DND-41 (cell line): Measurements from ENCODE around the gene SYNE1.
"Not testable (repeated sequence)": the region's sequence is repeated elsewhere in the genome, so short reads cannot be mapped to it uniquely, and the experiment has no call there.

ENCODE experiments used
- ATAC-seq: fragments of 200-7000 bp; cut with Tn5 transposase; 3 replicates; pipeline ENCODE4 v1.9.1; 2021; ENCODE audit warnings: low read depth; ENCODE audit not compliant: insufficient read depth
- DNase-seq: peaks from one replicate; pipeline ENCODE4 v3.0.0-alpha.2; 2020
- H2AFZ ChIP-seq: 2 replicates; pipeline ENCODE4 v1.6.0; 2012; ENCODE audit warnings: low read depth, low read length
- H3K27ac ChIP-seq: 2 replicates; pipeline ENCODE4 v1.5.1; 2012; ENCODE audit warnings: low read length, inconsistent platforms
- H3K27me3 ChIP-seq: fragments of 200-600 bp; sonication (generic); 2 replicates; pipeline ENCODE4 v1.6.0; 2012; ENCODE audit warnings: low read length, mild to moderate bottlenecking, inconsistent platforms; ENCODE audit not compliant: insufficient read depth, poor library complexity
- H3K36me3 ChIP-seq: 2 replicates; pipeline ENCODE4 v1.5.1; 2012; ENCODE audit warnings: low read length, inconsistent platforms; ENCODE audit not compliant: insufficient read depth
- H3K4me1 ChIP-seq: 2 replicates; pipeline ENCODE4 v1.5.1; 2012; ENCODE audit warnings: mild to moderate bottlenecking, low read length; ENCODE audit not compliant: insufficient read depth
- H3K4me2 ChIP-seq: 2 replicates; pipeline ENCODE4 v1.6.0; 2012; ENCODE audit warnings: mild to moderate bottlenecking, moderate library complexity, low read length, inconsistent platforms; ENCODE audit not compliant: insufficient read depth
- H3K4me3 ChIP-seq, 2 experiments: fragments of 200-600 bp in 1 of 2; shearing (Covaris generic) in 1 of 2; 2 replicates each; pipeline ENCODE4 v1.5.1; 2012 to 2016; ENCODE audit warnings: inconsistent platforms in 2 of 2, low read length in 2 of 2, mild to moderate bottlenecking in 2 of 2, low read depth in 1 of 2, moderate library complexity in 1 of 2
- H3K79me2 ChIP-seq: 2 replicates; pipeline ENCODE4 v1.6.0; 2012; ENCODE audit warnings: low read length, inconsistent platforms; ENCODE audit not compliant: insufficient read depth
- H3K9ac ChIP-seq: 2 replicates; pipeline ENCODE4 v1.6.0; 2012; ENCODE audit warnings: low read depth, mild to moderate bottlenecking, inconsistent platforms, low read length, moderate library complexity
- H3K9me3 ChIP-seq: 2 replicates; pipeline ENCODE4 v1.5.1; 2012; ENCODE audit warnings: low read length, moderate library complexity, mild to moderate bottlenecking, inconsistent platforms; ENCODE audit not compliant: insufficient read depth, severe bottlenecking
- H4K20me1 ChIP-seq: 2 replicates; pipeline ENCODE4 v1.6.0; 2012; ENCODE audit warnings: low read length; ENCODE audit not compliant: insufficient read depth
- CTCF ChIP-seq: IDR thresholded peaks from 2 replicates; pipeline ENCODE4 v1.5.1; 2012; ENCODE audit warnings: borderline replicate concordance, low read length, moderate library complexity, mild to moderate bottlenecking; ENCODE audit not compliant: poor library complexity, severe bottlenecking; ENCODE audit errors: extremely low read depth
- EZH2 ChIP-seq: IDR thresholded peaks from 3 replicates; pipeline ENCODE4 v1.6.1; 2012; ENCODE audit warnings: borderline replicate concordance, low read depth, mild to moderate bottlenecking, moderate library complexity, low read length, inconsistent platforms; ENCODE audit not compliant: severe bottlenecking

The SYNE1 gene

GRCh38 chr6:152631376-152631775 lies 5.8 kb downstream of the SYNE1 start:
- no peaks in the 10 kb centered on the region for H3K79me2 ChIP-seq

GRCh38 chr6:152630832-152631231 lies 6.3 kb downstream of the SYNE1 start:
- H3K79me2 ChIP-seq = no peaks in the 10 kb centered on the region
- TF ChIP-seq EZH2 (no peak), CTCF (no peak)
- no peak overlapping the region for H3K27ac ChIP-seq
- H4K20me1 ChIP-seq = no peaks in the 10 kb centered on the region
- DNase-seq = no peak
- no peaks in the 10 kb centered on the region for H3K9me3 ChIP-seq
- H3K9ac ChIP-seq = no peak overlapping the region
- no peak for ATAC-seq
- H3K4me2 ChIP-seq = no peak overlapping the region
- no peaks in the 10 kb centered on the region for H3K4me1 ChIP-seq
- H3K4me3 ChIP-seq = no peak overlapping the region
- no peak overlapping the region for H2AFZ ChIP-seq
- H3K27me3 ChIP-seq = no peaks in the 10 kb centered on the region
- no peaks in the 10 kb centered on the region for H3K36me3 ChIP-seq

More at GRCh38 chr6:152631376-152631775, 5.8 kb downstream of the SYNE1 start:
- Histone ChIP-seq H3K4me2 (no peak overlapping the region), H3K9me3 (no peaks in the 10 kb centered on the region), H3K9ac (no peak overlapping the region), H4K20me1 (no peaks in the 10 kb centered on the region), H2AFZ (no peak overlapping the region), H3K4me3 (no peak overlapping the region), H3K27me3 (no peaks in the 10 kb centered on the region), H3K36me3 (no peaks in the 10 kb centered on the region), H3K27ac (no peak overlapping the region), H3K4me1 (no peaks in the 10 kb centered on the region)
- TF ChIP-seq EZH2 (no peak), CTCF (no peak)
- ATAC-seq (no peak), DNase-seq (no peak)

- DNase-seq (no peak), ATAC-seq (no peak)
- Histone ChIP-seq H3K36me3 (no peaks in the 10 kb centered on the region), H2AFZ (no peak overlapping the region), H3K4me1 (no peaks in the 10 kb centered on the region), H3K4me2 (no peak overlapping the region), H3K79me2 (no peaks in the 10 kb centered on the region), H3K27ac (no peak overlapping the region), H3K27me3 (no peaks in the 10 kb centered on the region), H3K9ac (no peak overlapping the region), H4K20me1 (no peaks in the 10 kb centered on the region), H3K4me3 (no peak overlapping the region), H3K9me3 (no peaks in the 10 kb centered on the region)
- TF ChIP-seq CTCF (no peak), EZH2 (no peak)
Measured at GRCh38 chr6:152625213-152625612, 11.9 kb downstream of the SYNE1 start.

GRCh38 chr6:152614776-152615175 lies 22.4 kb downstream of the SYNE1 start:
- H3K36me3 ChIP-seq, H3K79me2 ChIP-seq, H3K9me3 ChIP-seq, H3K4me2 ChIP-seq, H3K4me3 ChIP-seq, H3K4me1 ChIP-seq, H3K9ac ChIP-seq, ATAC-seq, H2AFZ ChIP-seq, DNase-seq, H4K20me1 ChIP-seq, H3K27me3 ChIP-seq, H3K27ac ChIP-seq: not testable (repeated sequence)
